Measurements from ENCODE around the gene ZNF341.

DNA sequence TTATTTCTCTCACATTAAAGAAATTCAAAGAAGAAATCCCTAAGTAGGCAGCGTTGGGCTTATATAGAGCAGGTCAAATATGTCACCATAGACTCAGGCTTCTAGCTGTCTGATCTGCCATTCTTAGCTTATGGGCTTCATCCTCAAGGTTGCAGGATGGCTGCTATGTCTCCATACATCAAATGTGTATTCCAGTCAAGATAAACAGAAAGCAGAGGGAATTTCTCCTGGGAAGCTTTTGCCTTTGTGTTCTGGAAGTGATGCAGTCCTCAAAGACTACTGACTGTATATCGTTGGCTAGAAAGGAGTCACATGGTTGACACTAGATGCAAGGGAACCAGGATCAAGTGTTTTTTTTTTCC is 36.0 kb downstream of the ZNF341 start:
- TF ChIP-seq, protein P1, sequence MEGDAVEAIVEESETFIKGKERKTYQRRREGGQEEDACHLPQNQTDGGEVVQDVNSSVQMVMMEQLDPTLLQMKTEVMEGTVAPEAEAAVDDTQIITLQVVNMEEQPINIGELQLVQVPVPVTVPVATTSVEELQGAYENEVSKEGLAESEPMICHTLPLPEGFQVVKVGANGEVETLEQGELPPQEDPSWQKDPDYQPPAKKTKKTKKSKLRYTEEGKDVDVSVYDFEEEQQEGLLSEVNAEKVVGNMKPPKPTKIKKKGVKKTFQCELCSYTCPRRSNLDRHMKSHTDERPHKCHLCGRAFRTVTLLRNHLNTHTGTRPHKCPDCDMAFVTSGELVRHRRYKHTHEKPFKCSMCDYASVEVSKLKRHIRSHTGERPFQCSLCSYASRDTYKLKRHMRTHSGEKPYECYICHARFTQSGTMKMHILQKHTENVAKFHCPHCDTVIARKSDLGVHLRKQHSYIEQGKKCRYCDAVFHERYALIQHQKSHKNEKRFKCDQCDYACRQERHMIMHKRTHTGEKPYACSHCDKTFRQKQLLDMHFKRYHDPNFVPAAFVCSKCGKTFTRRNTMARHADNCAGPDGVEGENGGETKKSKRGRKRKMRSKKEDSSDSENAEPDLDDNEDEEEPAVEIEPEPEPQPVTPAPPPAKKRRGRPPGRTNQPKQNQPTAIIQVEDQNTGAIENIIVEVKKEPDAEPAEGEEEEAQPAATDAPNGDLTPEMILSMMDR (IDR thresholded peaks at IDR 0.05), result no peak
- no peak for TF ChIP-seq POLR2A (IDR thresholded peaks at IDR 0.05)
- no peak for TF ChIP-seq POLR2AphosphoS5 (IDR thresholded peaks at IDR 0.05; ENCODE audit: insufficient read depth in 1 of 2, low read depth in 1 of 2)
